Breast epithelium (tissue), 4 donors: ENCODE data around the gene CAMTA1. TPM values are rescaled to one million over a fixed set of nuclear protein-coding genes. Genes with fewer than 3 reads are reported as not detected.
A peak's percentile ranks its signal among the peaks of the same experiment; 100 is the strongest.

Experiments
- DNase-seq, 2 donors: peaks; one replicate each; pipeline ENCODE4 v3.0.0-alpha.2; 2019; ENCODE audit warnings: low spot score in 2 of 2
- H3K27ac ChIP-seq, 2 donors: fragments of 200-600 bp; sonication (generic) in 1 of 2; one replicate each; pipeline ENCODE4 v1.5.1; 2016 to 2019; ENCODE audit warnings: mild to moderate bottlenecking in 1 of 2
- H3K27me3 ChIP-seq, 2 donors: fragments of 200-600 bp; sonication (generic) in 1 of 2; one replicate each; pipeline versions ENCODE4 v1.5.1 to v1.6.0; 2017 to 2019; ENCODE audit warnings: control low read depth in 1 of 2, mild to moderate bottlenecking in 1 of 2
- H3K36me3 ChIP-seq: fragments of 200-600 bp; one replicate; pipeline ENCODE4 v1.5.1; 2019
- H3K4me1 ChIP-seq, 2 donors: fragments of 200-600 bp; sonication (generic); one replicate each; pipeline ENCODE4 v1.5.1; 2016 to 2019; ENCODE audit warnings: control low read depth in 1 of 2
- H3K4me3 ChIP-seq, 3 donors: fragments of 200-600 bp; sonication (generic); 1 replicate in 2 of 3; 2 replicates in 1 of 3; pipeline ENCODE4 v1.5.1; 2016 to 2019; ENCODE audit warnings: mild to moderate bottlenecking in 3 of 3, moderate library complexity in 2 of 3
- H3K9me3 ChIP-seq, 2 donors: fragments of 200-600 bp; sonication (generic) in 1 of 2; one replicate each; pipeline ENCODE4 v1.5.1; 2016 to 2019; ENCODE audit warnings: control low read depth in 1 of 2
- POLR2A ChIP-seq: fragments of 450-650 bp; IDR thresholded peaks from one replicate; pipeline ENCODE4 v1.6.1; 2016; ENCODE audit warnings: antibody characterized with exemption, mild to moderate bottlenecking, moderate library complexity
- POLR2AphosphoS5 ChIP-seq, 3 donors: sonication (generic); formaldehyde crosslinking; IDR thresholded peaks; one replicate each; pipeline ENCODE4 v1.6.1; 2017; ENCODE audit warnings: antibody characterized with exemption in 3 of 3
- intact Hi-C: fragments of 100-400 bp; cut with DNase I; formaldehyde crosslinking; loops from one replicate; pipeline ENCODE4 v1.15.1; 2023; ENCODE audit warnings: low total_unique reads
- total RNA-seq, 3 donors: library from RNA; depleted of rRNA; stranded (reverse); fragments of >200 nt; gene quantifications; one replicate each; pipeline ENCODE4 v1.1.0, GENCODE V29; 2016
- TF ChIP-seq, protein P1 (sequence below), 3 donors: fragments of 450-650 bp; IDR thresholded peaks; one replicate each; pipeline ENCODE4 v1.5.1; 2016 to 2017; ENCODE audit warnings: antibody characterized with exemption in 3 of 3, mild to moderate bottlenecking in 3 of 3, moderate library complexity in 3 of 3

Gene CAMTA1
- total RNA-seq, 3 donors from 2014 or later = 53.4 to 84.0 (median 61.9) TPM

DNA sequence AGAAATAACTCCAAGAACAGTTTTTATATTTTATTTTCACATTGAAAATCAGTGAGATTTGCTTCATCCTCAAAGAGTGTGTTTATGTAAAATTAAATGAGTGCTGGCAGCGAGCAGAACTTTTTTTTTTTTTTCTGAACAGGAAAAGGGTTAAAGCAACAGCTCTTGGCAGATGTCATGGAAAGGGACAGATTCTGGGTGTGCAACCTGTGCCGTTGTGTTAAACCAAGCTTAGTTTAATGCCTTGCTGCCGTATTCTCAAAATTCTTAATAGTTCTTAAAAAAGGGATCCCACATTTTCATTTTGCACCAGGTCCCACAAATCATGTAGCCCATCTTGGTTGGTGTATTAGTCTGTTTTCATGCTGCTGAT lies 758.5 kb downstream of the CAMTA1 start:
- Histone ChIP-seq H3K4me1 (no peaks in the 10 kb centered on the region), H3K36me3 (no peaks in the 10 kb centered on the region), H3K4me3 (no peak overlapping the region), H3K27me3 (no peaks in the 10 kb centered on the region), H3K27ac (no peak overlapping the region), H3K9me3 (no peaks in the 10 kb centered on the region)
- intact Hi-C loops = no loop called here
- TF ChIP-seq POLR2AphosphoS5 (IDR thresholded peaks at IDR 0.05) (no peak), POLR2A (no peak)
- TF ChIP-seq, protein P1, sequence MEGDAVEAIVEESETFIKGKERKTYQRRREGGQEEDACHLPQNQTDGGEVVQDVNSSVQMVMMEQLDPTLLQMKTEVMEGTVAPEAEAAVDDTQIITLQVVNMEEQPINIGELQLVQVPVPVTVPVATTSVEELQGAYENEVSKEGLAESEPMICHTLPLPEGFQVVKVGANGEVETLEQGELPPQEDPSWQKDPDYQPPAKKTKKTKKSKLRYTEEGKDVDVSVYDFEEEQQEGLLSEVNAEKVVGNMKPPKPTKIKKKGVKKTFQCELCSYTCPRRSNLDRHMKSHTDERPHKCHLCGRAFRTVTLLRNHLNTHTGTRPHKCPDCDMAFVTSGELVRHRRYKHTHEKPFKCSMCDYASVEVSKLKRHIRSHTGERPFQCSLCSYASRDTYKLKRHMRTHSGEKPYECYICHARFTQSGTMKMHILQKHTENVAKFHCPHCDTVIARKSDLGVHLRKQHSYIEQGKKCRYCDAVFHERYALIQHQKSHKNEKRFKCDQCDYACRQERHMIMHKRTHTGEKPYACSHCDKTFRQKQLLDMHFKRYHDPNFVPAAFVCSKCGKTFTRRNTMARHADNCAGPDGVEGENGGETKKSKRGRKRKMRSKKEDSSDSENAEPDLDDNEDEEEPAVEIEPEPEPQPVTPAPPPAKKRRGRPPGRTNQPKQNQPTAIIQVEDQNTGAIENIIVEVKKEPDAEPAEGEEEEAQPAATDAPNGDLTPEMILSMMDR (IDR thresholded peaks at IDR 0.05) = no peak
- no peak for DNase-seq

GRCh38 chr1:7549277-7550161 lies 764.3 kb downstream of the CAMTA1 start:
- no peaks in the 10 kb centered on the region for H3K27me3 ChIP-seq
- TF ChIP-seq POLR2AphosphoS5 (IDR thresholded peaks at IDR 0.05) = no peak
- TF ChIP-seq POLR2A = no peak
- TF ChIP-seq, protein P1 (IDR thresholded peaks at IDR 0.05) = no peak
- no peak overlapping the region for H3K4me3 ChIP-seq
- H3K4me1 ChIP-seq = peaks cover 0 to 5% of the 10 kb centered on the region in 2 donors
- no peaks in the 10 kb centered on the region for H3K36me3 ChIP-seq
- H3K9me3 ChIP-seq = no peaks in the 10 kb centered on the region
- intact Hi-C loops = no loop called here
- peak overlapping the region in 1 of 2 donors; percentile 66 for H3K27ac ChIP-seq
- DNase-seq = peak in 1 of 2 donors; percentile 30

DNA sequence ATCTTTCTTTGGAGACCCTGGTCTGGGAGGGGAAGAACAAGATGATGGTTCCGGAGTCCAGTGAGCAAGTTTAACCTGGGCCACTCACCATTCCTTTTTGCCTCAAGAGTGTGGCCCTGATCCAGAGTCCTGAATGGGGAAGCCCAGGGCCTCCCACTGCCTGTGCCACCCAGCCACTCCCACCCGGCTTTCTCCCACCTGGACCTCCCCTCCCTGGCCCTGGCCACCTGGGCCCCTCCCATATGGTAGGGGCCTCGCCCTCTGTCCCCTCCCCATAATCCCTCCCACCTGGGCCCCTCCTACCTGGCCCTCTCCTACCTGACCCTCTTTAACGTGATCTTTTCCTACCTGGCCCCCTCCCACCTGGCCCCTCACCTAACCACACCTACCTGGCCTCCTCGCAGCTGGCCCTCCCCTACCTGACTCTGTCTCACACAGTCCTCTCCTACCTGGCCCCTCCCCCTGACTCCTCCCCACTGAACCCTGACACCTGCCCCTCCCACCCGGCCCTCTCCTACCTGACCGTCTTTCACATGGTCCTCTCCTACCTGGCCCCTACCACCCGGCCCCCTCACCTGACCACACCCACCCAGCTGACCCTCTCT lies 765.1 kb downstream of the CAMTA1 start:
- Histone ChIP-seq H3K36me3 (no peaks in the 10 kb centered on the region), H3K9me3 (no peaks in the 10 kb centered on the region), H3K4me1 (peaks cover 0 to 5% of the 10 kb centered on the region in 2 donors), H3K4me3 (no peak overlapping the region), H3K27me3 (no peaks in the 10 kb centered on the region), H3K27ac (peak overlapping the region in 1 of 2 donors; percentile 12)
- intact Hi-C loops = no loop called here
- TF ChIP-seq, protein P1 (IDR thresholded peaks at IDR 0.05) = no peak
- no peak for TF ChIP-seq POLR2A
- no peak for TF ChIP-seq POLR2AphosphoS5 (IDR thresholded peaks at IDR 0.05)
- DNase-seq = no peak

DNA sequence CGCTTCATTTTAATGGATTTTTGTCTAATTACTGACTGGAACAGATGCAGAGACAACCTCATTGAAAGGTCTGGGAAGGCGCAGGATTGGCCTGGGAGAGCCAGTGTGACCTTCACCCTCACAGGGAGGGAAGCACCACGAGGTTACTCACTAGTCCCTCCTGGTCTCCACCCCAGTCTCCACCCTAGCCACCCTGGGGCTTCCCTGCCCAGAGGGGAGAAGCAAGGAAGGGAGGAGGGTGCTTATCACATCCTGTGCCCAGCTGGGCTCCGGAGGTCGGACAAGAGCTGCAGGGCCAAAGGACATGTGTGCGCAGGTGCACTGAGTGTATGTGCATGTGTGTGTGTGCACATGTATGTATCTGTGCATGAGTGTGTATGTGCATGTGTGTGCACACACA lies 765.7 kb downstream of the CAMTA1 start:
- H3K27me3 ChIP-seq = no peaks in the 10 kb centered on the region
- peaks cover 0 to 5% of the 10 kb centered on the region in 2 donors for H3K4me1 ChIP-seq
- H3K4me3 ChIP-seq = no peak overlapping the region
- no peaks in the 10 kb centered on the region for H3K9me3 ChIP-seq
- no peak for DNase-seq
- H3K36me3 ChIP-seq = no peaks in the 10 kb centered on the region
- intact Hi-C loops = no loop called here
- no peak for TF ChIP-seq POLR2A
- TF ChIP-seq, protein P1 (IDR thresholded peaks at IDR 0.05) = no peak
- no peak for TF ChIP-seq POLR2AphosphoS5 (IDR thresholded peaks at IDR 0.05)
- H3K27ac ChIP-seq = no peak overlapping the region

GRCh38 chr1:7551442-7551841 lies 766.2 kb downstream of the CAMTA1 start:
- Histone ChIP-seq H3K9me3 (no peaks in the 10 kb centered on the region), H3K36me3 (no peaks in the 10 kb centered on the region), H3K4me3 (no peak overlapping the region), H3K4me1 (peaks cover 0 to 5% of the 10 kb centered on the region in 2 donors), H3K27me3 (no peaks in the 10 kb centered on the region), H3K27ac (peak overlapping the region in 1 of 2 donors; percentile 25)
- TF ChIP-seq, protein P1 (IDR thresholded peaks at IDR 0.05) = no peak
- TF ChIP-seq POLR2A (no peak), POLR2AphosphoS5 (IDR thresholded peaks at IDR 0.05) (no peak)
- intact Hi-C loops = no loop called here
- DNase-seq = no peak
